ENCODE measurements around the gene RBM43. TPM values are rescaled to one million over a fixed set of nuclear protein-coding genes. Genes with fewer than 3 reads are reported as not detected.

The RBM43 gene
- total RNA-seq, 2 experiments from 2014 or later = 15.0 to 16.0 TPM

DNA sequence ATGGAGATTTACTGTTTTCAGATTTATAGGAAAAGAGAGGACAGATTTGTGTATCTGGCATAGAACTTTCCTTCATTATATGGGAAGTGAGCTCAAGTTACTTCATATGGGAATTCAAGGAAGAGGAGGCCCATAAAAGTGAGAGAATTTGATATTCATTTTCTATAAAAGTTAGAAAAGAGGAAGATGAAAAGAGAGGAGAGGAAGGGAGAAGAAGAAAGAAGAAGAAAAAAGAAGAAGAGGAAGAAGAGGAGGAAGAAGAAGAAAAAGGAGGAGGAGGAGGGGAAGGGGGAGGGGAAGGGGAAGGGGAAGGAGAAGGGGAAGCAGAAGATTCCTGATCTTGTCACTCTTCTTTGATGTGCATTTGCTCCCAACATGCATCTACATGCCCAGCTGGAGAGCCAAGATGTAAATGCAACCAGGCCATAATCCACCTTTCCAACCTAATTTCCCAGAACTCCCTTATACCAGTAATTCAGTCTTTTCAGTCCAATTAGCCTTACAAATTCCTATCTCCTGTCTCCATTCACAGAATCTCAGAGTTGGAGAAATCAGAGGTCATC, 43.5 kb upstream of the RBM43 start:
- Histone ChIP-seq H3K27me3 (ENCODE audit: control insufficient read depth in 1 of 2, insufficient read depth in 2 of 2, low read length in 2 of 2) (peaks cover 0 to 4% of the 10 kb centered on the region in 2 experiments), H3K4me3 (ENCODE audit: low read length) (no peak overlapping the region), H3K27ac (ENCODE audit: low read depth in 1 of 2, low read length in 2 of 2) (no peak overlapping the region), H3K4me1 (ENCODE audit: insufficient read depth, low read length) (no peaks in the 10 kb centered on the region), H3K9me3 (ENCODE audit: control insufficient read depth in 1 of 2, insufficient read depth in 1 of 2, low read length in 2 of 2) (no peaks in the 10 kb centered on the region), H3K36me3 (ENCODE audit: insufficient read depth, low read length) (no peaks in the 10 kb centered on the region)
- TF ChIP-seq, protein P1, sequence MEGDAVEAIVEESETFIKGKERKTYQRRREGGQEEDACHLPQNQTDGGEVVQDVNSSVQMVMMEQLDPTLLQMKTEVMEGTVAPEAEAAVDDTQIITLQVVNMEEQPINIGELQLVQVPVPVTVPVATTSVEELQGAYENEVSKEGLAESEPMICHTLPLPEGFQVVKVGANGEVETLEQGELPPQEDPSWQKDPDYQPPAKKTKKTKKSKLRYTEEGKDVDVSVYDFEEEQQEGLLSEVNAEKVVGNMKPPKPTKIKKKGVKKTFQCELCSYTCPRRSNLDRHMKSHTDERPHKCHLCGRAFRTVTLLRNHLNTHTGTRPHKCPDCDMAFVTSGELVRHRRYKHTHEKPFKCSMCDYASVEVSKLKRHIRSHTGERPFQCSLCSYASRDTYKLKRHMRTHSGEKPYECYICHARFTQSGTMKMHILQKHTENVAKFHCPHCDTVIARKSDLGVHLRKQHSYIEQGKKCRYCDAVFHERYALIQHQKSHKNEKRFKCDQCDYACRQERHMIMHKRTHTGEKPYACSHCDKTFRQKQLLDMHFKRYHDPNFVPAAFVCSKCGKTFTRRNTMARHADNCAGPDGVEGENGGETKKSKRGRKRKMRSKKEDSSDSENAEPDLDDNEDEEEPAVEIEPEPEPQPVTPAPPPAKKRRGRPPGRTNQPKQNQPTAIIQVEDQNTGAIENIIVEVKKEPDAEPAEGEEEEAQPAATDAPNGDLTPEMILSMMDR (IDR thresholded peaks at IDR 0.05) = no peak
- H3K4me1 Mint-ChIP-seq (ENCODE audit: low read depth) = no peaks in the 10 kb centered on the region
- POLR2A ChIA-PET = no interaction called here
- CTCF ChIA-PET = no interaction called here
- H3K36me3 Mint-ChIP-seq (ENCODE audit: low read depth) = no peaks in the 10 kb centered on the region
- ATAC-seq (ENCODE audit: poor library complexity) = no peak
- no peaks in the 10 kb centered on the region for H3K9me3 Mint-ChIP-seq
- H3K27me3 Mint-ChIP-seq = peaks cover 3% of the 10 kb centered on the region
- no peak overlapping the region for H3K4me3 Mint-ChIP-seq
- H3K27ac Mint-ChIP-seq = no peak overlapping the region
- DNase-seq = no peak
- intact Hi-C loops (cut with DNase I, micrococcal nuclease) = loop anchor here in 1 of 2 experiments (5.0 kb wide), 1 partner anchor 72 kb away; no protein-coding TSS in a partner anchor

DNA sequence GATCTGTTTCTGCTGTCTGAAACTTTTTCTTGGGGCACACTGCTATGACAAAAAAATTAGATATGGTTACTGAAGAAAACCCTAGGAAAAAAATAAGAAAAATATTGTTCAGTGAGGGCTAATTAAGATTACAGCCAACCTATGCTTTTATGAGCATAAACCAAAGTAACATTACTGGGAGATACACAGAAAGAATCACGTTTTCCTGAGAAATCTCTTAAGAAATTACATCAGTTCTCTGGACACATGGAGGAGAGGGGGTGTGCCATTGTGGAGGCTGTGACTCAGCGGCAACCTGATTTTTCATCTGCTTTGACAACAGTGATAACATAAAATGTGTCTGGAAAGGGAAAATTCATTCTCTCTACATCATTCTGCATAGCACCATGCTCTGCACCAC, 41.2 kb upstream of the RBM43 start:
- ChIA-PET CTCF (no interaction called here), POLR2A (no interaction called here)
- Mint-ChIP-seq H3K36me3 (ENCODE audit: low read depth) (no peaks in the 10 kb centered on the region), H3K27ac (no peak overlapping the region), H3K9me3 (no peaks in the 10 kb centered on the region), H3K4me1 (ENCODE audit: low read depth) (no peaks in the 10 kb centered on the region), H3K27me3 (no peaks in the 10 kb centered on the region), H3K4me3 (no peak overlapping the region)
- TF ChIP-seq, protein P1 (IDR thresholded peaks at IDR 0.05) = no peak
- no peak overlapping the region for H3K27ac ChIP-seq (ENCODE audit: low read depth in 1 of 2, low read length in 2 of 2)
- intact Hi-C loops (cut with DNase I, micrococcal nuclease) = no loop called here
- no peak overlapping the region for H3K4me3 ChIP-seq (ENCODE audit: low read length)
- ATAC-seq (ENCODE audit: poor library complexity) (no peak), DNase-seq (no peak)
- peaks cover 0 to 4% of the 10 kb centered on the region in 2 experiments for H3K27me3 ChIP-seq (ENCODE audit: control insufficient read depth in 1 of 2, insufficient read depth in 2 of 2, low read length in 2 of 2)
- H3K9me3 ChIP-seq (ENCODE audit: control insufficient read depth in 1 of 2, insufficient read depth in 1 of 2, low read length in 2 of 2) = no peaks in the 10 kb centered on the region
- H3K4me1 ChIP-seq (ENCODE audit: insufficient read depth, low read length) = no peaks in the 10 kb centered on the region
- no peaks in the 10 kb centered on the region for H3K36me3 ChIP-seq (ENCODE audit: insufficient read depth, low read length)

DNA sequence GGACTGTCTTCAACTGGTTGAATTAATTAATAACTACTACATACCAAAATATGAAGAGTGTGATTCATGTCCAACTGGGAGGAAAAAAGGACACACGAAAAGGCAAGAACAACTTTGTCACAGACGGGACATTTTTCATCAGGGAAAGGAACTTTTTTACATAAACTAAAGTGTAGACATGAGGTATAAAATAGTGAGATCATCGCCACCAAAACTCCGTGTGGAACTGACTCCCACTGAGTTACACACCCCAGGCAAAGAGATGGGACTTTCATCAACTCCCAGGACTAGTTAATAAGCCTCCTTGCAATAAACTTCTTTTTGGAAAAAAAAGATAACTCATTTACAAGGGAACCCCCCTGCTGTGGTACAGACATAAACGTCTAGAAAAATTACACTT, 40.7 kb upstream of the RBM43 start:
- TF ChIP-seq, protein P1 (IDR thresholded peaks at IDR 0.05) = no peak
- H3K36me3 Mint-ChIP-seq (ENCODE audit: low read depth) = no peaks in the 10 kb centered on the region
- no peaks in the 10 kb centered on the region for H3K27me3 Mint-ChIP-seq
- intact Hi-C loops (cut with DNase I, micrococcal nuclease) = no loop called here
- Histone ChIP-seq H3K4me1 (ENCODE audit: insufficient read depth, low read length) (no peaks in the 10 kb centered on the region), H3K9me3 (ENCODE audit: control insufficient read depth in 1 of 2, insufficient read depth in 1 of 2, low read length in 2 of 2) (no peaks in the 10 kb centered on the region), H3K27me3 (ENCODE audit: control insufficient read depth in 1 of 2, insufficient read depth in 2 of 2, low read length in 2 of 2) (peaks cover 0 to 4% of the 10 kb centered on the region in 2 experiments), H3K36me3 (ENCODE audit: insufficient read depth, low read length) (no peaks in the 10 kb centered on the region), H3K4me3 (ENCODE audit: low read length) (no peak overlapping the region), H3K27ac (ENCODE audit: low read depth in 1 of 2, low read length in 2 of 2) (no peak overlapping the region)
- no peaks in the 10 kb centered on the region for H3K9me3 Mint-ChIP-seq
- POLR2A ChIA-PET = interaction anchor here (1.0 kb wide), 1 partner anchor 13 kb away, joined by 3 read pairs; the partner anchor contains the start of gene NMI
- DNase-seq (no peak), ATAC-seq (ENCODE audit: poor library complexity) (no peak)
- no peak overlapping the region for H3K27ac Mint-ChIP-seq
- no peak overlapping the region for H3K4me3 Mint-ChIP-seq
- CTCF ChIA-PET = no interaction called here
- no peaks in the 10 kb centered on the region for H3K4me1 Mint-ChIP-seq (ENCODE audit: low read depth)

All from CD4-positive, alpha-beta T cell (primary cell).